K562 treated with DMSO at 1 percent for 48 hours (cell line): Measurements from ENCODE around the gene XIRP1. TPM values are rescaled to one million over a fixed set of nuclear protein-coding genes. Genes with fewer than 3 reads are reported as not detected.

Experiments used
- total RNA-seq: library from RNA; unstranded; fragments of 300-600 nt; gene quantifications from 2 replicates; pipeline ENCODE4 v1.2.3, GENCODE V29; 2022; ENCODE audit warnings: low replicate concordance; ENCODE audit errors: extremely low read depth

Gene XIRP1, protein sequence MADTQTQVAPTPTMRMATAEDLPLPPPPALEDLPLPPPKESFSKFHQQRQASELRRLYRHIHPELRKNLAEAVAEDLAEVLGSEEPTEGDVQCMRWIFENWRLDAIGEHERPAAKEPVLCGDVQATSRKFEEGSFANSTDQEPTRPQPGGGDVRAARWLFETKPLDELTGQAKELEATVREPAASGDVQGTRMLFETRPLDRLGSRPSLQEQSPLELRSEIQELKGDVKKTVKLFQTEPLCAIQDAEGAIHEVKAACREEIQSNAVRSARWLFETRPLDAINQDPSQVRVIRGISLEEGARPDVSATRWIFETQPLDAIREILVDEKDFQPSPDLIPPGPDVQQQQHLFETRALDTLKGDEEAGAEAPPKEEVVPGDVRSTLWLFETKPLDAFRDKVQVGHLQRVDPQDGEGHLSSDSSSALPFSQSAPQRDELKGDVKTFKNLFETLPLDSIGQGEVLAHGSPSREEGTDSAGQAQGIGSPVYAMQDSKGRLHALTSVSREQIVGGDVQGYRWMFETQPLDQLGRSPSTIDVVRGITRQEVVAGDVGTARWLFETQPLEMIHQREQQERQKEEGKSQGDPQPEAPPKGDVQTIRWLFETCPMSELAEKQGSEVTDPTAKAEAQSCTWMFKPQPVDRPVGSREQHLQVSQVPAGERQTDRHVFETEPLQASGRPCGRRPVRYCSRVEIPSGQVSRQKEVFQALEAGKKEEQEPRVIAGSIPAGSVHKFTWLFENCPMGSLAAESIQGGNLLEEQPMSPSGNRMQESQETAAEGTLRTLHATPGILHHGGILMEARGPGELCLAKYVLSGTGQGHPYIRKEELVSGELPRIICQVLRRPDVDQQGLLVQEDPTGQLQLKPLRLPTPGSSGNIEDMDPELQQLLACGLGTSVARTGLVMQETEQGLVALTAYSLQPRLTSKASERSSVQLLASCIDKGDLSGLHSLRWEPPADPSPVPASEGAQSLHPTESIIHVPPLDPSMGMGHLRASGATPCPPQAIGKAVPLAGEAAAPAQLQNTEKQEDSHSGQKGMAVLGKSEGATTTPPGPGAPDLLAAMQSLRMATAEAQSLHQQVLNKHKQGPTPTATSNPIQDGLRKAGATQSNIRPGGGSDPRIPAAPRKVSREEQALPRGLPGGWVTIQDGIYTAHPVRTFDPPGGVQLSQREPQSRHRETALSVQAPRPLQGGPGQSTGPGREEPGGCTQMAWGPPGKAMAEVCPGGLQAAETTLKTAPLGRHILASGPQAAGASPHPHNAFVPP (N-terminal part only)
- not detected in 2 replicates for total RNA-seq

DNA sequence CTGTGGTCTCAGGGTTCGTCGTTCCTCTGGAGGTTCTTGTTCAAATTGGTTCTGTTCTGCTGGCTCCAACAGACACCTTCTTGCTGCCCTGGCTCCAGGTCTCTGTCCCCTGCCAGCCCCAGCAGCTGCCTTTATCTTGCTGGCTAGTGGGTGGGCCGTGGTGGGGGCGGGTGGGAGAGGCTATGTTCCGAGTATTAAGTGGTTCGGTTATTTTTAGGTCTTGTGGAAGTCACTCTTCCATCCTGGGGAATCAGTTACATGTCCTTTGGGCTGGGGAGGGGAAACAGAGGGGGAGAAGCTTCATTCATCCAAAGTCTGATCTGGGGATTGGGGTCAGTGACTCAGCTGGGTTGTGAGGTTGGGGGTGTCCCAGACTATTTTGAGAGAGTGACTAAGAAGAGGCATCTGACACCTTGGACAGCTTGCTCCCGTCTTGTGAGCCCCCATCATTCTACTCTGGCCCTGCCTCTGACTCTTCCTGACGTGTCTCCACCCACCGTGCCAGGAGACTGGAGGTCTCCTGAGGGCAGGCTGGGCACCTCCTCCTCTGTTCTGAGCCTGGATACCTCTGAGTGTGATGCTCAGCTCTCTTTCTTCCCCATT, at the start of gene XIRP1:
TSS of gene XIRP1 (minus strand) at position 106 of the 603 bp plus-strand sequence. CDS start 3,150 bp downstream, outside the sequence.

Other genes with a start within 250 kb of the XIRP1 start
- gene SCN11A, start 140.7 kb downstream of the XIRP1 start, total RNA-seq = not detected in 2 replicates
- gene WDR48, start 140.6 kb downstream of the XIRP1 start, total RNA-seq = not detected in 2 replicates
- not detected in 2 replicates for gene GORASP1, start 85.0 kb downstream of the XIRP1 start, total RNA-seq
- gene TTC21A, start 84.9 kb downstream of the XIRP1 start, total RNA-seq = not detected in 2 replicates
- gene CSRNP1, start 39.0 kb downstream of the XIRP1 start, total RNA-seq = 157 TPM in 1 of 2 replicates, not detected in the other
- gene CX3CR1, start 87.4 kb upstream of the XIRP1 start, total RNA-seq = not detected in 2 replicates
- not detected in 2 replicates for gene CCR8, start 137.1 kb upstream of the XIRP1 start, total RNA-seq
- gene SLC25A38, start 190.8 kb upstream of the XIRP1 start, total RNA-seq = not detected in 2 replicates
- gene RPSA, start 214.1 kb upstream of the XIRP1 start, total RNA-seq = 1,766 TPM in 1 of 2 replicates, not detected in the other